Colon (tissue), 2 donors: Measurements from ENCODE around the gene MGAT4B.

ENCODE experiments used
- FAIRE-seq: peaks from 2 replicates; lab custom pipeline; 2012; peaks lifted over from hg19 to GRCh38; lab: Jason Lieb, UNC
- donor health status: control.
- donor health status: control.

MGAT4B gene

DNA sequence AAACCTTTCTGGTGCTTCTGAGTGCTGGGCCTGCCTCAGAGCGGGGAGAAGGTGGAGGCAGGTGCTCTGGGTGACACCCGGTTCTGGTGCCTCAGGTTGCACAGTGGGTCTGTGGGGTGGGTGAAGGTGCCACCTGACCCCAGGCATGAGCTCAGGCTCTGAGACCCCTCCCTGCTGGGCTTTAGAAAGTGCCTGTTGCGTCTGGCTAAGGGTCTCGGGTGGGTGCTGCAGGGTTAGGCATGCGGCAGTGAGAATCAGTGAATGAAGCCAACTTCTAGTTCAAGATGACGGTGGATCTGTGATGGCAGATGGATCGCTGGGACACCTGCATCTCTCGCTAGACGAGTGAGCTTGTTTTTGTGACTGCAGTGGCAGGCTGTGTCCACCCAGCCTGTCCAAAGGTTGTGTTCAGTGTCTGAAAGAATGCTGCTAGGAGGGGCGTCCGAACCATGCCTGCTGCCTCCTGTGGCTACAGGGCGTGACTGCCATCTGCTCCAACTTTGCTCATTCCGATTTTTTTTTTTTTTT lies 19.1 kb upstream of the MGAT4B start:
- no peak for FAIRE-seq

DNA sequence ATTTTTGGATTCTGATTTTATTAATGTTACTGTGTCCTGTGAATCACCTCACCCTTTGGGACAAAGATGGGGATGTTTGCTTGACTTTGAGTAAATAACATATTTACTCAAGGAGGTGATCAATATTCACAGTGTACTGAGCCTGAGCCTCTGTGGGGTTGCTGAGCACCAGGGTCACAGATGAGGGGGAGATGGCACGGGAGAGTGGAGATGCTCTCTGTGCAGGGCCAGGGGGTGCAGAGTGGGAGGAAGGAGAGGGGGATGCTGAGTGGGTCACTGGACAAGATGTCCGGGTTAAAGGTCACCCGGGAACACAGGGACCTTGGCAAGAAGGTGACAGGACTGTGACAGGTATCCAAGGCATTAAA lies 18.1 kb upstream of the MGAT4B start:
- FAIRE-seq = no peak

DNA sequence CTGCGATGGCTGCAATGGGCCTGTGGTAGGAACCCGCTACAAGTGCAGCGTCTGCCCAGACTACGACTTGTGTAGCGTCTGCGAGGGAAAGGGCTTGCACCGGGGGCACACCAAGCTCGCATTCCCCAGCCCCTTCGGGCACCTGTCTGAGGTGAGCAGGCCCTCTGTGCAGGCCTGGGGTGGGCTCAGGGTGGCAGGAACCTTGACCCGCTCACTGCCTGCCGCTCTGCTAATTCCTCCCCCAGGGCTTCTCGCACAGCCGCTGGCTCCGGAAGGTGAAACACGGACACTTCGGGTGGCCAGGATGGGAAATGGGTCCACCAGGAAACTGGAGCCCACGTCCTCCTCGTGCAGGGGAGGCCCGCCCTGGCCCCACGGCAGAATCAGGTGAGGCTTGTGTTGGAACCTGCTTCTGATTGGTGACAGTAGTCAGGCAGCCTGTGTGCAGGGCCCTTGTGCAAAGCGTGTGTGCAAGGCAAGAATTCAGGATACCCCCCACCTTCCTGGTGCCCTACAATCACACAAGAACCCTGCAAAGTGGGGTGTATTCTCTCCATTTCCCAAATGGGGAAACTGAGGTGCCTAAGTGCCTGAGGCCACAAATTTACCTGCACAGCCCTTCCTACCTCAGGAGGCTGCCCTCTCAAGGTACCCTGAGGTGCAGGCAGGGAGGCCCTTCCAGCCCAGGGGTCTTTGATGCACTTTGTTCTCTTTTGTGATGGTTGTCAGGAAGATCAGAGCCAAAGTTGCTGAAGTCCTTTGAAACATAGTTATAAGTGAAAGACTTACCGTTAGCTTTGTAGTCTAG lies 17.5 kb upstream of the MGAT4B start:
- FAIRE-seq = no peak

DNA sequence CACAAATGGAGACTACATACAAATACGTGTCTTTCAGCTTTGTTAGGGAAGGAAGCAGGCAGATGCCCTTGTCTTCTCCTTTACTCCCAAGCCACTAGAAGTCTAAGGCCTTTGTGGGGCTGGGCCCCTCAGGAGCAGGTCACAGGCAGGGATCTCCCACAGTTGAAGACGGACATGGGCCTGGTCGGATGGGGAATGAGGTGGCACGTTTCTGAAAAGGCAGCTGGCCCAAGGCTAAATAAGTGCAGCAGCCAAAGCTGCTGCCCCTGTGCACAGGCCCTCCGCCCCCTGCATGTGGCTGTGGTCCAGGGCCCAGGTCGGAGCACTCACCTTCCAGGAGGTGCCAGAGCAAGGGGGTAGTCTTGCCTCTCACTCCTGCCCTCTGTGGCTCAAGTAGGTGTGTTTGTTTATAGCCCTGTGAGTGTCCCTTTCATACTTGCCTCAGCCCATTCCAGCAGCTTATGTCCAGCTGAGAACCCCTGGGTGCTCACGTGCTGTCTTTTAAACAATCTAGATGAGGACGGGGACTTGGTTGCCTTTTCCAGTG lies 15.9 kb upstream of the MGAT4B start:
- no peak for FAIRE-seq

DNA sequence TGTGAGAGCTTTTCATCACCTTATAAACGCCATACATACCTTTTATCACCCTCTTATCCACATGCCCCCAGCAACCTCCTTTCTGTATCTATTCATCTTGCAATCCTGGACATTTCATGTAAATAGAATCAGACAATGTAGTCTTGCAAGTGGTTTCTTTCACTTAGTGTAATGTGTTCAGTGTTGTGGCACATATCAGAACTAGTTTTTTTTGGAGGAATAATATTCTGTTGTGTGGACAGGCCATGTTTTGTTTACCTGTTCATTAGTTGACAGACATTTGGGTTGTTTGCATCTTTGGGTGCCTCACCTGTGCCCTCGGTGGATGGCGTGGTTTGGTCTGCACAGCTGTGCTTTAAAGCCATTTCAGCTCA lies 15.4 kb upstream of the MGAT4B start:
- FAIRE-seq = no peak

DNA sequence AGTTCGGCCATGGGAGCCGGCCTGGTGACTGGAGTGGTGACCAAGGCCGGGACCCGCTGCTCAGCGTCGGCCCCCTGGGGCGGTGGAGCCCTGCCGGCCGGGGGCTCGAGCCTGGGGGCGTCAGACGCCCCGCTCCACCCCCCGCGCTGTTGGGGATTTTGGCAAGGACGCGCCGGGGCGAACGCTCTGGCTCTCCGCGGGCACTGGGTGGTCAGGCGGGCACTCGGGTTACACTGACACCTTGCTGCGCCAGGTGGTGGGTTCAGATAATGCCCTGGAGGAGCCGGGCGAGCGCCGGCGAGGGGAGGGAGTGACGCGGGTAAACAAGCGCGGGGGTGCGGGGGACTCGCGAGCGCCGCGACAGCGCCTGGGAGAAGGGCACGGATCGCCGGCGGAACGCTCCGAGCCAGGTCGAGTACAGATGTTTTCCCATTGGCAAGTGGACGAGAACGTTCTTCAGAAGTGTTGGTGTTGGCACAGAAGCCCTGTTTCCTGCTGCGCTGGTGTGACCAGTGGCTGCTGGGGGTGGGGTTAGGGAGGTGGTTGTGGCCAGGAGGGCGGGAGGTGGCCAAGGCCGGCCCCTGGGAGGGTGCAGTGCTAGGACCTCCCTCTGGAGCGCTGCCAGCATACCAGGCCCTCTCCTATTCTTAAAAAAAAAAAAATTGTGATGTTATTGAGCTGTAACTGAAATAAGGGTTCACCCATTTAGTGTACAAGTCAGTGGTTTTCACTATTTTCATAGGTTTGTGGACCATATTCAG lies 14.8 kb upstream of the MGAT4B start:
- FAIRE-seq = no peak

DNA sequence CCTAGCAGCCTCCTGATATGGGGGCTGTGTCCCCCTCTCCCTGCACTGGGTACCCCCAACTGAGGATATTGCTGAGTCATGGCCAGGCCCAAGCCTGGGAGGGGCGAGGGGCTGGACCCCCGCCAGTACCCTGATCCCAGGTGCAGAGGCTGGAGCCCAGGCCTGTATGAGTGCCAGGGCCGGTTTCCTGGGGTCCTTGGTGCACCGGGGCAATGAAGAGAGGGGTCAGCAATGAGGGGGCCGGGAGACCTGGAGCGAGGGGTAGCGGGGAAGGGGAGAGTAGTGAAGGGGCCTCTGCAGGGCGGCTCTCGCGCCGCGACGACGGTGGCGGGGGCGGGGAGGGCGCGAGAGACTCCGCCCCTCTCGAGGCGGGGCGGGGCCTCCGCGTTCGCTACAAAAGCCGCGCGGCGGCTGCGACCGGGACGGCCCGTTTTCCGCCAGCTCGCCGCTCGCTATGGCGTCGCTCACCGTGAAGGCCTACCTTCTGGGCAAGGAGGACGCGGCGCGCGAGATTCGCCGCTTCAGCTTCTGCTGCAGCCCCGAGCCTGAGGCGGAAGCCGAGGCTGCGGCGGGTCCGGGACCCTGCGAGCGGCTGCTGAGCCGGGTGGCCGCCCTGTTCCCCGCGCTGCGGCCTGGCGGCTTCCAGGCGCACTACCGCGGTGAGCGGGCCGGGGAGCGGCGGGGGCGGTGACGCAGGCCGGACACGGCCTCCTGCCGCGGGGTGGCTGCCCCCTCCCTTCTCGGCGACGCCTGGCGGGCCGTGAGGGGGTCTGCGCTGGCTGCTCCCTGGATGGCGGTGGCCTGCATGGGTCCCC lies 14.0 kb upstream of the MGAT4B start, which contains the start of gene SQSTM1:
Gene SQSTM1, plus strand, starts transcription at position 423 of the 815 bp plus-strand sequence. Its CDS starts 32 bp downstream, at position 455.
- FAIRE-seq = no peak

DNA sequence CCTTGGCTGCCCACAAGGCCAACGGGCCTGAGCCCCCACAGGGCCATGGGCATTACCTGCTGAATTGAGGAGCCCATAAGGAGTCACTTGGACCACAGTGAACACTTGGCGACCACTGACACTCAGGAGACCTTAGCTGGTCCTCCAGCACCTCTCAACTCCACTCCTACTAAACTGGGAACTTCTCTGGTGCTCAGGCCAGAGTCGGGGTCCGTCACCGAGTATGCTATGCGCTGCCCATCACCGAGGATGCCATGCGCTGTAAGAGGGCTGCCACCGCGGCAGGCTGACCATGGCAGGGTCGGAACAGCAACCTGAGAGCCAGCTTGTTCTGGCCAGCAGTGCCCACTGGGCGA lies 13.4 kb upstream of the MGAT4B start:
- FAIRE-seq = no peak

DNA sequence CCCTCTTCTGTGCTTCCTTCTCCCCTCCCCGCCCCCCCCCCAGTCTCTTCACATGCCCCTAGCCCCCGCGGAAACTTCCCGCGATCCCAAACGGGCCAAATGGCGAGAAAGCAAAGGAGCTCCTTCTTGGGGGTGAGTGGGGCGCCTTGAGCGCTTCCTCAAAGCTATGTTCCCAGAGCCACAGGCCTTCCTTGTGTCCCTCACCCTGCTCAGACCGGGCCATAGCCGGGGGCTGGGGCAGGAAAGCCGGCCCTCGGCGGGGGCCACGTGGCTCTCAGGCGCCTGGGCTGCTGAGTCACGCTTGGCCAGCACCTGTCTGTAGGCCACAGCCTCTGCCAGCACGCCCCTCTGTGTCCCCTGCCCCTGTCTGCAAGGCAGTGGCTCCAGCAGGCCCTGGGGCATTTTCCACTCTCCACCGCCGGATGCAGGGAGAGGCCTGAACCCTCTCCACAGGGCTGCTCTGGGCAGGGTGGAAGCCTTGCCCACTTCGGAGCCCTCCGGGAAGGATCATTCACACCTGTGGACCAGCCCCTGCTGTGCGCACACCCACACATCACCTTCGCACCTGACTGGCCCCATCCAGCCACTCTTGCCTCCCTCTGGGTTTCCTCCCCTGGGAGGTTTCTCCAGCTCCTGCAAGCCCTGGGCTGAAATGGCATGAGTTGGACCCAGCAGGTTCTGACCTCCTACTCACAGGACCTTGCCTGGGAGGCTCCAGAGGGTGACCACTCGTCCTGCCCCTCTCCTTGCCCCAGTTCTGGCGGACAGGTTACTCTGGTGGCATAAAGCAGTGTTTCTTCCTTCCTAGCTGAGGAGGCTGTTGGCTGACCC lies 12.8 kb upstream of the MGAT4B start:
- FAIRE-seq = no peak

DNA sequence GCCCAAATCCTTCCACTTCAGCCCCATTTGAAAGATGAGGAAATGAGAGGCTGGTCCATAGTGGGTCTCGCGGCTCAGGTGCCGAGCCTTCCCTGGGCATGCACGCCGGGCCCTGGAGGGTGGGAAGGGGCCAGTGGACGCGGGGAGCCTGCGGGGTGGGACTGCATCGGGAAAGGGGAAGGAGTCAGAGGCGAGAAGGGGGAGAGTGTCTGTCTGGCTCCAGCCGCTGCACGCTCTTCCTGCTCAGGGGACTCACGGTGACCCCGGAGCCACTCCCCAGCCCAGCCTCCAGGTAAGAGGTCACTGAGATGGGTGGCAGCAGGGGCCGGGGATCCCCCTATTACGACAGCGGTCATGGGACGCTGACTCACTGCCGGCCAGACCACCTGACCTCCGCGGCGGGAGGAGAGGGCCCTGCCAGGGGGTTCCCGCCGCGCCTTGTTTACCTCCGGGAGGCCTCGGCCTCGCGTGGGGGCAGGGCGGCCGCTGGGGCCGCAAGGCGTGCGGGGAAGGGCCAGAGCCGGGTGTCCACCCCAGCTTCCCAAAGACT lies 12.2 kb upstream of the MGAT4B start:
- FAIRE-seq = no peak

DNA sequence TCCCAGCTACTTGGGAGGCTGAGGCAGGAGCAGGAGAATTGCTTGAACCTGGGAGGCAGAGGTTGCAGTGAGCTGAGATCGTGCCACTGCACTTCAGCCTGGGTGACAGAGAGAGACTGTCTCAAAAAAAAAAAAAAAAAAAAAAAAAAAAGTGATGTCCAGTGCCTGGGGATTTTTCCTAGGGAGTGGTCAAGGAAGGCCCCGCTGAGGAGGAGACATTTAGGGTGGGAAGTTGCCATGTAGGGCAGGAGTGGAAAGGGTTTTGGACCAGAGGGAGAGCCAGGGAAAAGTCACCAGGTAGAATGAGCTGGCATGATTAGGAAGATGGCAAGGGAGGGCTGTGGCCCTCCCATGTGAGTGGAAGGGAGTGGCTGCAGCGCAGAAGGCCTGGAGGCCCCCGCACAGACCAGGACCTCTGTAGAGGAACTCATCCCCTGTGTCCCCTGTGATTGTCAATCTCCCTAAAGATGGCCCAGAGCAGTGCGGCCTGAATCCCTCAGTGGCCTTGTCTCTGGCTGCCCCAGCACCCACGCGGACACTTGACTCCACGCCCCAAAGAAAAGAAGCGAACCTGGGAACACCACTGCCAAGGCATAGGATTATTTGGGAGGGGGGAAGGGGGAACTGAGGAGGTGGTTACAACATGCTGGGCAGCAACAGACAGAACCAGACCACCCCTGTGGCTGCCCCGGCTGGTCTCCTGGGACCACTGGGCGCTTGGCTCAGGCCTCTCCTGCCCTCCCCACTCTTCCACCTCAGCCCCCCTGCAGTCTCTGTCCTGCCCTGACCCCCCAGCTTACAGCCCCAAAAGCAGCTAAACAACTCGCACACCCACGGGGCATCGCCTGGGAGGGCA lies 11.5 kb upstream of the MGAT4B start:
- no peak for FAIRE-seq

DNA sequence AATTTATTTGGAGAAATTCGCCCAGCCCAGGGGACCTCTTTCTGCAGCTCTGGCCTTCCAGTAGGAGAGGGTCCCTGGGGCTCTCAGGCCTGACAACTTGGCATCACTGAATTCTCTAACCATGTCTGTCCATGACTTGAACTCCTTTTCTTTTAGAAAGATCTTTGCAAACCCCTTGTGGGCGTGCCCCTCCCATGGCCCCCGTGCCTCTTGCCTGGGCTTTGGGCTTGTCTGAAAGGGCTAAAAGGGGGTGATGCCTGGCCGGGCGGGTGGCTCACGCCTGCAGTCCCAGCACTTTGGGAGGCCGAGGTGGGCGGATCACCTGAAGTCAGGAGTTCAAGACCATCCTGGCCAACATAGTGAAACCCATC lies 10.8 kb upstream of the MGAT4B start:
- FAIRE-seq = no peak

DNA sequence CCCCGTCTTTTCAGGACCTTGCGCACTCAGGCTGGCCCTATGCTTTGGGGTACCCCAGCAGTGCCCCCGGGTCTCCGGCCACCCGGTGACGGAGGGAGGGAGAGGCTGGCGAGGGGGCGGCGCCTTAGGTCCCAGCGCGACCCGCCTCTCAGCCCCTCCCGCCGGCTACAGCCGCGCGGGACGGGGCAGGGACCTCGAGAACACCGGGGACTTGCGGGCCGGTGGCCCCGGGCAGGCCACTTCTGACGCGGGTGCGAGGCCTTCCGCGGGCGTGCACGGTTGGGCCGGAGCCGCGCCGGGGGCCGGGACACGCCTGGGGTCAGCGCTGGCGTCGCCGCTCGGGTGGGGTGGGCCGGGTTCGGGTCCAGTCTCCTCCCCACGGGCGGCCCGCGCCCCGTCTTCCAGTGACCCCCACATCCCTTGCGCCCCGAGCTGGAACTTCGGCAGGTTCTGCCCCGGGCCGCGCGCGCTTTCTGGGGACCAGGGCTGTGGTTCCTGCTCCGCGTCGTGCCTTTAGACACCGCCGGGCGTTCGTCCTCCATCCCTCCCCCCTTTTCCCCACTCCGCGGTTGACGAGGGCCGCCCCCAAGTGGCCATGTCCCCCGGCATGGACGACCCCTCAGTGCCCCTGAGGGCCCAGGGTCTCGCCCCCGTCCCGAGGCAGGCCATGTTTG lies 10.3 kb upstream of the MGAT4B start:
- FAIRE-seq = no peak

DNA sequence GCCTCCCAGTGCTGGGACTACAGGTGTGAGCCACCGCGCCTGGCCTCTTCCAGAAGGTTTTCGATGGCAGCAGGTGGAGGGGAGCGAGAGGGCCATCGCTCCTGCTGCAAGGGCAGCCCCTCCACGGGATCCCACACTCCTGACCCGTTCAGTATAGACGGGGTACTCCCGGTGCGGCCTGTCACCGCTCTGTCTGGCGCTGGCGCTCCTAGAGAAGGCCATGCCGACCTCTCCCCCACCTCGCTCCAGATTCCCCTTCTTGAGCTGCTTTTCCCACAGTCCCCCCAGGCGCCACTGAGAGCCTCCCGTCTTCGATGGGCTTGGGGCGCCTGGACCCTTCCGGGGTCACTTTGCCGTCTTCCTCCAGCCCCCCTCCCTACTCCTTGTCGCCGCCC lies 9.7 kb upstream of the MGAT4B start:
- FAIRE-seq = no peak

DNA sequence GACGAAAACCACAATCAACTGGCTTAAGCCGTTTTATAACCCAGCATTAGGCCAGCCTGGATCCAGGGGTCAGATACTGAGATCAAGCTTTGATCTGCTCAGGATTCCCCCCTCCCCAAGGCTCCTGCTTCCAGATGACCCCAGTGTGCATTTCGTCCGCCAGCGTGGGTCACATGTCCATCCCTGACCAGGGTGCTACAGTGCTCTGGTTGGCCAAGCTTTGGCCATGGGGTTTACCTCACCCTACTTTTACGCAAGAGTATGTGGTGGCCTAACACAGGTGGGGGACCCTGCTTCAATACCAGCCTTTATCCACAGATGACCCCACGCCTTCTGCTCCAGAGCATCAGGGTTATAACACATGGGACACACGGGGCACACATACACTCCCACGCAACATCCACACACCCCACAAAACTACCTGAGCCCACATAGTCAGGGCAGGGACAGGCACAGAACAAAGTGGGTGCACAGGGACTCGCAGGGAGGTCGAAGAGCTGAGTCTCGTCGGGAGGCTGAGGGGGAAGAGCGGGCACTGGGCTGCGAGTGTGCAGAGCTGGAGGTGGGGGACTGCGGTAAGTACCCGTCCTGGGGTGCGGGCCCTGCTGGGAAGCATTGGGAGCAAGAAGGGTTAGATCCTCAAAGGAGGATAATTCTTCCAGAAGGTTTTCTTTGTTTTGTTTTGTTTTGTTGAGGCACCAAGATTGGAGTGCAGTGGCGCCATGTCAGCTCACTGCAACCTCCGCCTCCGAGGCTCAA lies 9.0 kb upstream of the MGAT4B start:
- no peak for FAIRE-seq

DNA sequence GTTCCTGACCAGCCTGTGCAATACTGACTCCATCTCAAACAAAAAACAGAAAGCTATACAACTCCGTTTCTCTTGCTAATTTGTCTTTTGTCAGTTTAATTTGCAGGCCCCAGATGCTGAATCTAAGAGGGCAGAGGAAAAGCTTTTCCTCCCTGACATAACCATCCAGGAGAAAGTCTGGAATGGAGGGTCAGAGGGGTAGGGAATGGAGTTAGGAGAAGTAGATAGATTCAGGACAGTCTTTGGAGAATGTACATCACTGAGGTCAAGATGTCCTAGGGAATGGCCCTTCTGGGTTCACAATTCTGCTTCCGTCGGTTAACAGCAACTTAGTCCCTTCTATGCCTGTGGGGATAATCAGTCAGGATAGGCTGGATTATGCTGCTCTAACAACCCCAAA lies 7.4 kb upstream of the MGAT4B start:
- no peak for FAIRE-seq

DNA sequence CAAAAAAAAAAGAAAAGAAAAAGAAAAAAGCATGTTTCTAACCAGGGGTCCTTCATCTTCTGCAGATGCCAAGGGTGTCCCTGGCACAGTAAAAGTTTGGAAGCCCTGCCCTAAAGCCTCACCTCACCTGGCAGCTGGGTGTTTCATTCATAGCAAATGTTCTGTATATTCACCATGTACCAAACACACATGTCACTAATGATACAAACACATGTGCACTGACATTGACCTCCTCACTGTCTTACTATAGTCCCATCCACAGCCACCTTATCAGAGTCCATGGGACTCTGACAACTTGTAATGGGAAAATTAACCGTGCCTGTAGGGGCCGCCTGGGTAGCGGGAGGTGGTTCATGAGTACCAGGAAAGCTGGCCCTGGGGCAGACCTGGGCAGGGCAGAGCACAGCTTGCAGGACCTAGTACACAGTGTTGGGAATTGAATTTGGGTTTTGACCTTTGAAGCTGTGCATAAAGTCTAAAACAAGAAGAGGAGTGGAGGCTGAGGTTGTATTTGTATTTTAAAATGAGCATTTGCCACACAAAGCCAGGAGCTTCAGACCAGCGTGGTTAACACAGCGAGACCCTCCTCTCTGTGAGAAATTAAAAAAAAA lies 6.4 kb upstream of the MGAT4B start:
- no peak for FAIRE-seq

DNA sequence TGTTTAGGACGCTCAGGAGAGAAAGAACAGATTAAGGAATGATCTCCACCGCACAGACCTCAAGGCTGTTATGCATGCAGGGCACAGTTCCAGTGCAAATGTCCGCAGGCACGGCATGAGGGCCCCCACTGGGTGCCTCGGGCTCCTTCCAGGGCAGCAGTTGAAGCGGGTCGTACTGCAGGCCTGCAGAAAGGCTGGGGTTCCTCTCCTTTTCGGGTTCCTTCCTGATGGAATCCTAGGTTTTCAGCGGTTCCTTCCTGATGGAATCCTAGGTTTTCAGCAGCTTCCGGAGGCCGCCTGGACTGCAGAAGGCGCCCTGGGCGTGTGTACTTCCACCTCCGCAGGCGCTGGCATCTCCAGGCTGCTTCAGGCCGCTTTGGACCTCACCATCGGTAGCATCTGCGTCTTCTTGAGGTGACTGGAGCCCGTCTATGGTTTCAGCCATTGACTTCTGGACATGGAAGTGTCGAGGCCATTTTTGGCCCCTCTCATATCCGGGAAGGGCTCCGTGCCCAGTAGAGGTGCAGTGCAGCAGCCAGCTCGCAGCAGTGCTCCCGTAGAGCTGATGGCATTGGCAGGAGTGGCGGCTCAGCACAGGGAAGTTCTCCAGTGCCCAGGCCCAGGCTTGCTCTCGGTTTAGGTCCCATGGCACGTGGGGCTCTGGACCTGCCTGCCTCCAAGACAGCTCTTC lies 5.6 kb upstream of the MGAT4B start:
- no peak for FAIRE-seq
